Smooth muscle cell (in vitro differentiated cells): Measurements from ENCODE around the gene GTF2A1L. TPM values are rescaled to one million over a fixed set of nuclear protein-coding genes. Genes with fewer than 3 reads are reported as not detected.

ENCODE experiments used
- DNase-seq: peaks from one replicate; lab custom pipeline; 2025; ENCODE audit not compliant: unreplicated experiment; lab: John Stamatoyannopoulos, UW
- H2AFZ ChIP-seq: fragments of 200-600 bp; sonication (generic); 2 replicates; pipeline ENCODE4 v1.6.0; 2016; ENCODE audit warnings: antibody characterized with exemption, low read depth, mild to moderate bottlenecking
- H3F3A ChIP-seq: fragments of 200-600 bp; sonication (generic); 2 replicates; pipeline ENCODE4 v1.6.0; 2017; ENCODE audit warnings: antibody characterized with exemption, low read depth
- H3K27ac ChIP-seq: fragments of 200-600 bp; sonication (generic); 2 replicates; pipeline ENCODE4 v1.5.1; 2016; ENCODE audit warnings: low read depth, mild to moderate bottlenecking
- H3K27me3 ChIP-seq: fragments of 200-600 bp; sonication (generic); 2 replicates; pipeline ENCODE4 v1.6.1; 2016; ENCODE audit warnings: low read depth, mild to moderate bottlenecking
- H3K36me3 ChIP-seq: fragments of 200-600 bp; sonication (generic); 2 replicates; pipeline ENCODE4 v1.5.1; 2016; ENCODE audit warnings: low read depth
- H3K4me1 ChIP-seq: fragments of 200-600 bp; sonication (generic); 2 replicates; pipeline ENCODE4 v1.5.1; 2016; ENCODE audit warnings: low read depth
- H3K4me2 ChIP-seq: fragments of 200-600 bp; sonication (generic); 2 replicates; pipeline ENCODE4 v1.6.0; 2016; ENCODE audit warnings: mild to moderate bottlenecking
- H3K4me3 ChIP-seq: fragments of 200-600 bp; sonication (generic); 2 replicates; pipeline ENCODE4 v1.5.1; 2016; ENCODE audit warnings: mild to moderate bottlenecking
- H3K79me2 ChIP-seq: fragments of 200-600 bp; sonication (generic); 2 replicates; pipeline ENCODE4 v1.6.0; 2016; ENCODE audit warnings: low read depth, mild to moderate bottlenecking
- H3K9ac ChIP-seq: fragments of 200-600 bp; sonication (generic); 2 replicates; pipeline ENCODE4 v1.6.0; 2016; ENCODE audit warnings: low read depth
- H3K9me3 ChIP-seq: fragments of 200-600 bp; sonication (generic); replicated peaks from 2 replicates; pipeline ENCODE4 v1.5.1; 2016; ENCODE audit warnings: low read depth
- H4K20me1 ChIP-seq: fragments of 200-600 bp; sonication (generic); 2 replicates; pipeline ENCODE4 v1.6.0; 2016; ENCODE audit warnings: low read depth
- WGBS: methylation state at CpG from one replicate; pipeline ENCODE4 v1.1.7; 2016; ENCODE audit warnings: low lambda C conversion rate; 5-methylcytosine and 5-hydroxymethylcytosine counted together
- polyA plus RNA-seq: library from polyadenylated mRNA; unstranded; fragments of >200 nt; fragmentation: Nextera tagmentation; extraction: Ambion mirVana; gene quantifications from 2 replicates; pipeline ENCODE4 v1.2.1, GENCODE V29; 2016
- total RNA-seq: library from RNA; depleted of rRNA; stranded (reverse); fragments of >200 nt; gene quantifications from 2 replicates; pipeline ENCODE4 v1.2.3, GENCODE V29; 2014
- TF ChIP-seq, protein P1 (sequence below): fragments of 200-600 bp; sonication (generic); IDR thresholded peaks from 2 replicates; pipeline ENCODE4 v1.5.1; 2017; ENCODE audit warnings: borderline replicate concordance, mild to moderate bottlenecking, antibody characterized with exemption; ENCODE audit not compliant: insufficient read depth, poor library complexity, severe bottlenecking

The GTF2A1L gene
- total and polyA plus RNA-seq, 2 experiments from 2014 or later = 3.0 to 12.6 TPM

DNA sequence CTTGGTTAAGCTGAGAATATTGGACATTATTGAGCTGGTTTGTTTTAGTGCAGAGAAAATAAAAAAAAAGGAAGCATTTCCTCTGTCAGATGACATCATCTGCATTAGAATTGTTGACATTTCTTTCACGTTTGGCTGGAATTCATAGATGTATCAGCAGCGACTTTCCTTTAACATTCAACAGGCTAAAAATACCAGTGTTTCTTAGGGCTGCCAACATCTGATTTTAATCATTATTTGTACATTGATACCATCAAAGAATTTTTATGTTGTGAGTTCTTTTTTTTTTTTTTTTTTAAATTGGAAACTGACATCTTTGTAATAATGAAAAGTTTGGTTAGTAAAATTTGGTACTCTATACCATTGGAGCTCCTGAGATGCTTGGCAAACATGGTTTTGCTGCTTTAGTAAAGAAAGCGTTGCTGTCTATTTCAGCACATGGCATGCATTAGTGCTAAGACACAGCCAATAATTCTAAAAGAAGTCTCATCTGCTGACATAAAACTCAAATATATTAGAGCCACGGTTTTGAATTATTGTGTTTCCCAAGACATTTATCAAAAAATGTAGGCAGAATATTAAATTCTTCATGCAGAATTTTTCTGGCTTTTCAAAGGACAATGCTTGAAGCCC, 33.6 kb downstream of the GTF2A1L start:
- Histone ChIP-seq H3K4me1 (no peaks in the 10 kb centered on the region), H3K4me3 (no peak overlapping the region), H3K27me3 (no peaks in the 10 kb centered on the region), H3K27ac (no peak overlapping the region), H3K36me3 (no peaks in the 10 kb centered on the region), H3K79me2 (no peaks in the 10 kb centered on the region), H3F3A (no peaks in the 10 kb centered on the region), H4K20me1 (no peaks in the 10 kb centered on the region), H2AFZ (peak overlapping the region; percentile 16), H3K9ac (no peak overlapping the region), H3K4me2 (peak overlapping the region; percentile 50), H3K9me3 (no peaks in the 10 kb centered on the region)
- TF ChIP-seq, protein P1, sequence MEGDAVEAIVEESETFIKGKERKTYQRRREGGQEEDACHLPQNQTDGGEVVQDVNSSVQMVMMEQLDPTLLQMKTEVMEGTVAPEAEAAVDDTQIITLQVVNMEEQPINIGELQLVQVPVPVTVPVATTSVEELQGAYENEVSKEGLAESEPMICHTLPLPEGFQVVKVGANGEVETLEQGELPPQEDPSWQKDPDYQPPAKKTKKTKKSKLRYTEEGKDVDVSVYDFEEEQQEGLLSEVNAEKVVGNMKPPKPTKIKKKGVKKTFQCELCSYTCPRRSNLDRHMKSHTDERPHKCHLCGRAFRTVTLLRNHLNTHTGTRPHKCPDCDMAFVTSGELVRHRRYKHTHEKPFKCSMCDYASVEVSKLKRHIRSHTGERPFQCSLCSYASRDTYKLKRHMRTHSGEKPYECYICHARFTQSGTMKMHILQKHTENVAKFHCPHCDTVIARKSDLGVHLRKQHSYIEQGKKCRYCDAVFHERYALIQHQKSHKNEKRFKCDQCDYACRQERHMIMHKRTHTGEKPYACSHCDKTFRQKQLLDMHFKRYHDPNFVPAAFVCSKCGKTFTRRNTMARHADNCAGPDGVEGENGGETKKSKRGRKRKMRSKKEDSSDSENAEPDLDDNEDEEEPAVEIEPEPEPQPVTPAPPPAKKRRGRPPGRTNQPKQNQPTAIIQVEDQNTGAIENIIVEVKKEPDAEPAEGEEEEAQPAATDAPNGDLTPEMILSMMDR = no peak
- 48% methylated on average over 4 of the region's 4 CpGs for WGBS
- DNase-seq = no peak

DNA sequence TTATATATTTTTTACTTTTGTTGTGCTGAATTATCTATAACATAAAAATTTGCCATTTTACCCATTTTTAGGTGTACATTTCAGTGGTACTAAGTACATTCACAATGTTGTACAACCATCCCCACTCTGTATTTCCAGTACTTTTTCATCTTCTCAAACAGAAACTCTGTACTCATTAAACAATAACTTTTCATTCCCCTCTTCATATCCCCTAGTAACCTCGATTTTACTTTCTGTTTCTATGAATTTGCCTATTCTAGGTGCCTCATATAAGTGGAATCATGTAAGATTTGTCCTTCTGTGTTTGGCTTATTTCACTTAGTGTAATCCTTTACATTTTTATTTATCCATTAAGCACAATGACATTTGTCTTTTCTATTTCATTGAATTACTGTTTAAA, 51.3 kb downstream of the GTF2A1L start:
- H3K27ac ChIP-seq = no peak overlapping the region
- H3K9me3 ChIP-seq = no peaks in the 10 kb centered on the region
- H3K27me3 ChIP-seq = no peaks in the 10 kb centered on the region
- H3K4me3 ChIP-seq = no peak overlapping the region
- TF ChIP-seq, protein P1 = no peak
- no peaks in the 10 kb centered on the region for H3F3A ChIP-seq
- DNase-seq = no peak
- no peak overlapping the region for H3K9ac ChIP-seq
- no peaks in the 10 kb centered on the region for H3K36me3 ChIP-seq
- H3K79me2 ChIP-seq = no peaks in the 10 kb centered on the region
- H2AFZ ChIP-seq = no peak overlapping the region
- no peaks in the 10 kb centered on the region for H3K4me1 ChIP-seq
- 81% methylated on average over 1 of the region's 1 CpG for WGBS
- no peaks in the 10 kb centered on the region for H4K20me1 ChIP-seq
- H3K4me2 ChIP-seq = no peak overlapping the region

DNA sequence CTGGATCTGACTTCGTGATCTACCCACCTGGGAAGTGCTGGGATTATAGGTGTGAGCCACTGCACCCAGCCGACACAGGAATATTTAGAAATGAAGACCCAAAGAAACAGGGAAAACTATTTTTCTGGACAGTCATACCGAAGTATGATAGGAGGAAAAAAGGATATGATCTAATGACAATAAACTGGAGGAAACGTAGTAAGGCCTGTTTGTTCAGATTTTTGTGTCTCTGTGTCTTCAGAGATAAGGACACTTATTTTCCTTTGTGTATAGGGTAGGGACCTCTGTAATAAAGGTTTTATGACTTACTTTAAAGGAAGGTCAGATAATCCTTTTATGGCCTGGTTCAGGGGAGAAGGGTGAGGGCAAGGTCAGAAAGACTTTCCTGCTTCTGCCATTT, 55.9 kb downstream of the GTF2A1L start:
- Histone ChIP-seq H3K79me2 (no peaks in the 10 kb centered on the region), H3K9me3 (no peaks in the 10 kb centered on the region), H3K4me2 (no peak overlapping the region), H3K36me3 (no peaks in the 10 kb centered on the region), H3K27ac (no peak overlapping the region), H2AFZ (no peak overlapping the region), H3K9ac (no peak overlapping the region), H4K20me1 (no peaks in the 10 kb centered on the region), H3K4me3 (no peak overlapping the region), H3F3A (no peaks in the 10 kb centered on the region), H3K27me3 (no peaks in the 10 kb centered on the region), H3K4me1 (no peaks in the 10 kb centered on the region)
- TF ChIP-seq, protein P1 = no peak
- no peak for DNase-seq
- WGBS = 78% methylated on average over 4 of the region's 4 CpGs

DNA sequence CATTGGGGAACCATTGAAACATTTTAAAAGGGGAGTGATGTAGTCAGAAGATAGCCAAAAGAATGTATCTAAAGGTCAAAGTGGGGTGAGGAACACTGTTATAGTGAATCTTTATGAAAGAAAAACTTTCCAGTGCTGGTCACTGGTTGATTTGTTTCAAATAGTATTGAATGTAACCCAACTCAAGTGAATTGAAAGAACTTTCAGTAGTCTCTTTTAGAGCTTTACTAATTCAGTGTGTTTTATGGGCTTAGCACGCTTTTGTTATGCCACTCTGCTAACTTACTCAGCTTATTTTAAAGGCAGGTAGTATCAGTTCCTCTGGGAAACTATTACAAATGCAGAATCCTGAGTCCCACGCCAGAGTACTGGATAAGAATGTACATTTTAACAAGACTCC, 57.3 kb downstream of the GTF2A1L start:
- TF ChIP-seq, protein P1 = no peak
- Histone ChIP-seq H4K20me1 (no peaks in the 10 kb centered on the region), H3K27me3 (no peaks in the 10 kb centered on the region), H3K9ac (no peak overlapping the region), H3K9me3 (no peaks in the 10 kb centered on the region), H3K27ac (no peak overlapping the region), H2AFZ (no peak overlapping the region), H3F3A (no peaks in the 10 kb centered on the region), H3K4me1 (no peaks in the 10 kb centered on the region), H3K36me3 (no peaks in the 10 kb centered on the region), H3K4me3 (no peak overlapping the region), H3K79me2 (no peaks in the 10 kb centered on the region), H3K4me2 (no peak overlapping the region)
- DNase-seq = no peak
- WGBS = 84% methylated on average over 2 of the region's 2 CpGs
